HepG2 (cell line): ENCODE data around the gene NFKBIL1. TPM values are rescaled to one million over a fixed set of nuclear protein-coding genes. Genes with fewer than 3 reads are reported as not detected.
A peak's percentile ranks its signal among the peaks of the same experiment; 100 is the strongest.

Source experiments
- BRCA1 ChIP-seq: sonication (generic); formaldehyde crosslinking; IDR thresholded peaks from 2 replicates; pipeline ENCODE4 v1.4.0; 2020; ENCODE audit warnings: missing genetic modification reagents
- DNMT1 ChIP-seq: sonication (generic); formaldehyde crosslinking; IDR thresholded peaks from 2 replicates; pipeline ENCODE4 v1.5.1; 2020; ENCODE audit warnings: mild to moderate bottlenecking, missing genetic modification reagents
- EED ChIP-seq: sonication (generic); formaldehyde crosslinking; IDR thresholded peaks from 2 replicates; pipeline ENCODE4 v1.5.0; 2020; ENCODE audit warnings: mild to moderate bottlenecking, missing genetic modification reagents
- FLYWCH1 ChIP-seq: sonication (generic); formaldehyde crosslinking; IDR thresholded peaks from 2 replicates; pipeline ENCODE4 v1.8.1; 2023; ENCODE audit warnings: mild to moderate bottlenecking, missing genetic modification reagents
- FOXK2 ChIP-seq: fragments of 450-650 bp; IDR thresholded peaks from 2 replicates; pipeline ENCODE4 v1.6.1; 2016
- HOXA5 ChIP-seq: sonication (generic); formaldehyde crosslinking; IDR thresholded peaks from 2 replicates; pipeline ENCODE4 v1.4.0; 2020; ENCODE audit warnings: missing genetic modification reagents
- JDP2 ChIP-seq: sonication (generic); formaldehyde crosslinking; IDR thresholded peaks from 2 replicates; pipeline ENCODE4 v1.8.1; 2022; ENCODE audit warnings: missing genetic modification reagents, borderline replicate concordance
- KLF9 ChIP-seq: IDR thresholded peaks from 2 replicates; pipeline ENCODE4 v1.6.1; 2016; ENCODE audit warnings: low read depth
- KMT2B ChIP-seq: IDR thresholded peaks from 2 replicates; pipeline ENCODE4 v1.6.1; 2016; ENCODE audit warnings: missing genetic modification reagents, missing compliant biosample characterization
- MAFG ChIP-seq: sonication (generic); formaldehyde crosslinking; IDR thresholded peaks from 2 replicates; pipeline ENCODE4 v1.5.1; 2020; ENCODE audit warnings: mild to moderate bottlenecking, missing genetic modification reagents
- MYC ChIP-seq: sonication (generic); formaldehyde crosslinking; IDR thresholded peaks from 2 replicates; pipeline ENCODE4 v1.9.0; 2021; ENCODE audit warnings: missing genetic modification reagents, borderline replicate concordance
- NCOR1 ChIP-seq: fragments of 200-600 bp; sonication (generic); IDR thresholded peaks from 2 replicates; pipeline ENCODE4 v1.7.0; 2017; ENCODE audit warnings: antibody characterized with exemption, low read length, borderline replicate concordance
- NR2C2 ChIP-seq: sonication (generic); formaldehyde crosslinking; IDR thresholded peaks from 2 replicates; pipeline ENCODE4 v1.4.0; 2020; ENCODE audit warnings: missing genetic modification reagents, mild to moderate bottlenecking, moderate library complexity, borderline replicate concordance
- NR2F1 ChIP-seq, 2 experiments: fragments of 450-650 bp in 1 of 2; formaldehyde crosslinking in 1 of 2; IDR thresholded peaks; 2 replicates each; pipeline versions ENCODE4 v1.5.0 to v1.6.1; 2016 to 2020; ENCODE audit warnings: mild to moderate bottlenecking in 1 of 2, missing compliant biosample characterization in 1 of 2, missing genetic modification reagents in 1 of 2, moderate library complexity in 1 of 2
- RBAK ChIP-seq: sonication (generic); formaldehyde crosslinking; IDR thresholded peaks from 2 replicates; pipeline ENCODE4 v1.5.1; 2020; ENCODE audit warnings: mild to moderate bottlenecking, missing genetic modification reagents
- TBP ChIP-seq: sonication (generic); formaldehyde crosslinking; IDR thresholded peaks from 2 replicates; pipeline ENCODE4 v1.5.0; 2020; ENCODE audit warnings: missing genetic modification reagents
- ZBTB21 ChIP-seq: sonication (generic); formaldehyde crosslinking; IDR thresholded peaks from 2 replicates; pipeline ENCODE4 v1.4.0; 2020; ENCODE audit warnings: missing genetic modification reagents
- ZFP82 ChIP-seq: sonication (generic); formaldehyde crosslinking; IDR thresholded peaks from 2 replicates; pipeline ENCODE4 v1.5.1; 2020; ENCODE audit warnings: mild to moderate bottlenecking, missing genetic modification reagents, borderline replicate concordance
- ZIK1 ChIP-seq: sonication (generic); formaldehyde crosslinking; IDR thresholded peaks from 2 replicates; pipeline ENCODE4 v1.5.0; 2020; ENCODE audit warnings: mild to moderate bottlenecking, low read depth, missing genetic modification reagents, borderline replicate concordance
- ZNF121 ChIP-seq: sonication (generic); formaldehyde crosslinking; IDR thresholded peaks from 2 replicates; pipeline ENCODE4 v1.5.0; 2020; ENCODE audit warnings: mild to moderate bottlenecking, missing genetic modification reagents
- ZNF205 ChIP-seq: IDR thresholded peaks from 2 replicates; pipeline ENCODE4 v1.6.1; 2018; ENCODE audit warnings: missing biosample characterization, missing genetic modification reagents
- ZNF557 ChIP-seq: sonication (generic); formaldehyde crosslinking; IDR thresholded peaks from 2 replicates; pipeline ENCODE4 v1.4.0; 2020; ENCODE audit warnings: missing genetic modification reagents
- ZNF678 ChIP-seq: sonication (generic); formaldehyde crosslinking; IDR thresholded peaks from 2 replicates; pipeline ENCODE4 v1.4.0; 2020; ENCODE audit warnings: mild to moderate bottlenecking, missing genetic modification reagents
- polyA plus RNA-seq, 8 experiments: library from polyadenylated mRNA; depleted of rRNA in 3 of 8; stranded (reverse) in 7 of 8; unstranded in 1 of 8; fragments of >200 nt; fragmentation: Illumina TruSeq in 4 of 8; extraction: Trizol in 4 of 8; gene quantifications; 2 replicates each; pipeline versions ENCODE4 v1.2.1 to v1.2.3, GENCODE V29; 2011 to 2016; ENCODE audit warnings: low read depth in 4 of 8, missing spikeins in 1 of 8, mixed read lengths in 1 of 8; ENCODE audit not compliant: insufficient read depth in 1 of 8
- total RNA-seq, 5 experiments: library from RNA; depleted of rRNA; stranded (reverse); fragments of >200 nt; fragmentation: Illumina TruSeq; extraction: Trizol; gene quantifications; 2 replicates each; pipeline ENCODE4 v1.2.3, GENCODE V29; 2016; ENCODE audit warnings: low read depth in 1 of 5
- TF ChIP-seq, protein P1 (sequence below): sonication (generic); formaldehyde crosslinking; conservative IDR thresholded peaks from 2 replicates; pipeline ENCODE4 v1.8.0; 2022; ENCODE audit warnings: missing genetic modification reagents
- TF ChIP-seq, protein P2 (sequence below): sonication (generic); formaldehyde crosslinking; IDR thresholded peaks from 2 replicates; pipeline ENCODE4 v1.4.0; 2020; ENCODE audit warnings: mild to moderate bottlenecking, missing genetic modification reagents, borderline replicate concordance
- TF ChIP-seq, protein P3 (sequence below): sonication (generic); formaldehyde crosslinking; IDR thresholded peaks from 2 replicates; pipeline ENCODE4 v1.4.0; 2020; ENCODE audit warnings: missing genetic modification reagents

Gene NFKBIL1
- total and polyA plus RNA-seq, 2 of the 13 experiments (the other 11 are each of a cell fraction or from before 2014, with no cell fraction given), result 9.7 to 19.5 TPM

DNA sequence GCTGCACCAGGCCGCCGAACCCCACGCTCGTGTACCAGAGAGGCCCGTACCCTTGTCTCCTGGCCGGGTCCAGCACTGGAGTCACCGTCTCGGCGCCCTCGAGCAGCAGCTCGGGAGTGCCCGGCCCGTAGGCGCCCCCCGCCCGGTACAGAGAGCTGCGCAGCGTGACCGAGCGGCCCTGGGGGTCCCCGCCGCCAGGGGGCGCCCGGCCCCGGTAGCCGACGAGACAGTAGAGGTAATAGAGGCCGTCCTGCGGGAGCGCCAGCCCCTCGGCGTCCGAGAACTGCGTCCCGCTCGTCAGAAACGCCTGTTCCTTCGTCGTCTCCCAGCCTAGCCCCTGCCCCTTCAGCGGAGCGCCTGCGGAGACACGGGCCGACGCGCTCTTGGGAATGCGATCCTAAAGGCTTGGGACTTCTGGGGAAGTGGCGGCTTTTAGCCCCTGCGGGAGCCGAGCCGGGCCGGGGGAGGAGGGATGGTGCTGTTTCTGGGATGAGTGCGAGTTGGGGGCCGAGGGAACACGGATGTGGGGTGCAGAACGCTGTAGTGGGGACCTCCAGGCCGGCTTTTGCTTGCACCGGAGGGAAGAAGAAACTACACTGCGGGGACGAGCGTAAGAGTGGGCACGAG is 33.5 kb downstream of the NFKBIL1 start (continued):
- TF ChIP-seq, protein P1, sequence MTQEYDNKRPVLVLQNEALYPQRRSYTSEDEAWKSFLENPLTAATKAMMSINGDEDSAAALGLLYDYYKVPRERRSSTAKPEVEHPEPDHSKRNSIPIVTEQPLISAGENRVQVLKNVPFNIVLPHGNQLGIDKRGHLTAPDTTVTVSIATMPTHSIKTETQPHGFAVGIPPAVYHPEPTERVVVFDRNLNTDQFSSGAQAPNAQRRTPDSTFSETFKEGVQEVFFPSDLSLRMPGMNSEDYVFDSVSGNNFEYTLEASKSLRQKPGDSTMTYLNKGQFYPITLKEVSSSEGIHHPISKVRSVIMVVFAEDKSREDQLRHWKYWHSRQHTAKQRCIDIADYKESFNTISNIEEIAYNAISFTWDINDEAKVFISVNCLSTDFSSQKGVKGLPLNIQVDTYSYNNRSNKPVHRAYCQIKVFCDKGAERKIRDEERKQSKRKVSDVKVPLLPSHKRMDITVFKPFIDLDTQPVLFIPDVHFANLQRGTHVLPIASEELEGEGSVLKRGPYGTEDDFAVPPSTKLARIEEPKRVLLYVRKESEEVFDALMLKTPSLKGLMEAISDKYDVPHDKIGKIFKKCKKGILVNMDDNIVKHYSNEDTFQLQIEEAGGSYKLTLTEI (CRISPR knock-in tag), result no peak
- TF ChIP-seq KLF9 (CRISPR knock-in tag) (no peak), MYC (CRISPR knock-in tag) (peak; percentile 76), EED (CRISPR knock-in tag) (no peak), DNMT1 (CRISPR knock-in tag) (0 out of 2 replicates have a peak, but pooled peaks have one; percentile 55), RBAK (no peak; the same call in 1 of the 2 replicates), FLYWCH1 (CRISPR knock-in tag) (no peak), BRCA1 (CRISPR knock-in tag) (peak; percentile 36; the same call in 1 of the 2 replicates), HOXA5 (peak; percentile 66; the same call in 1 of the 2 replicates), ZNF678 (CRISPR knock-in tag) (peak; percentile 89; the same call in 1 of the 2 replicates), FOXK2 (no peak), ZBTB21 (CRISPR knock-in tag) (no peak), ZFP82 (CRISPR knock-in tag) (no peak), TBP (CRISPR knock-in tag) (0 out of 2 replicates have a peak, but pooled peaks have one; percentile 9), MAFG (CRISPR knock-in tag) (no peak), NR2F1 (CRISPR knock-in tag; IDR thresholded peaks at IDR 0.05) (no peak), ZNF121 (no peak), ZNF557 (CRISPR knock-in tag) (no peak), KMT2B (CRISPR knock-in tag) (peak; percentile 75), ZIK1 (CRISPR knock-in tag) (peak; percentile 73; the same call in 1 of the 2 replicates), NR2C2 (CRISPR knock-in tag) (no peak), NCOR1 (no peak), ZNF205 (CRISPR knock-in tag) (peak; percentile 94; the same call in 1 of the 2 replicates), JDP2 (CRISPR knock-in tag) (no peak)
- TF ChIP-seq, protein P2, sequence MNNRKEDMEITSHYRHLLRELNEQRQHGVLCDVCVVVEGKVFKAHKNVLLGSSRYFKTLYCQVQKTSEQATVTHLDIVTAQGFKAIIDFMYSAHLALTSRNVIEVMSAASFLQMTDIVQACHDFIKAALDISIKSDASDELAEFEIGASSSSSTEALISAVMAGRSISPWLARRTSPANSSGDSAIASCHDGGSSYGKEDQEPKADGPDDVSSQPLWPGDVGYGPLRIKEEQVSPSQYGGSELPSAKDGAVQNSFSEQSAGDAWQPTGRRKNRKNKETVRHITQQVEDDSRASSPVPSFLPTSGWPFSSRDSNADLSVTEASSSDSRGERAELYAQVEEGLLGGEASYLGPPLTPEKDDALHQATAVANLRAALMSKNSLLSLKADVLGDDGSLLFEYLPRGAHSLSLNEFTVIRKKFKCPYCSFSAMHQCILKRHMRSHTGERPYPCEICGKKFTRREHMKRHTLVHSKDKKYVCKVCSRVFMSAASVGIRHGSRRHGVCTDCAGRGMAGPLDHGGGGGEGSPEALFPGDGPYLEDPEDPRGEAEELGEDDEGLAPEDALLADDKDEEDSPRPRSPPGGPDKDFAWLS (CRISPR knock-in tag), result 0 out of 2 replicates have a peak, but pooled peaks have one; percentile 73
- TF ChIP-seq, protein P3, sequence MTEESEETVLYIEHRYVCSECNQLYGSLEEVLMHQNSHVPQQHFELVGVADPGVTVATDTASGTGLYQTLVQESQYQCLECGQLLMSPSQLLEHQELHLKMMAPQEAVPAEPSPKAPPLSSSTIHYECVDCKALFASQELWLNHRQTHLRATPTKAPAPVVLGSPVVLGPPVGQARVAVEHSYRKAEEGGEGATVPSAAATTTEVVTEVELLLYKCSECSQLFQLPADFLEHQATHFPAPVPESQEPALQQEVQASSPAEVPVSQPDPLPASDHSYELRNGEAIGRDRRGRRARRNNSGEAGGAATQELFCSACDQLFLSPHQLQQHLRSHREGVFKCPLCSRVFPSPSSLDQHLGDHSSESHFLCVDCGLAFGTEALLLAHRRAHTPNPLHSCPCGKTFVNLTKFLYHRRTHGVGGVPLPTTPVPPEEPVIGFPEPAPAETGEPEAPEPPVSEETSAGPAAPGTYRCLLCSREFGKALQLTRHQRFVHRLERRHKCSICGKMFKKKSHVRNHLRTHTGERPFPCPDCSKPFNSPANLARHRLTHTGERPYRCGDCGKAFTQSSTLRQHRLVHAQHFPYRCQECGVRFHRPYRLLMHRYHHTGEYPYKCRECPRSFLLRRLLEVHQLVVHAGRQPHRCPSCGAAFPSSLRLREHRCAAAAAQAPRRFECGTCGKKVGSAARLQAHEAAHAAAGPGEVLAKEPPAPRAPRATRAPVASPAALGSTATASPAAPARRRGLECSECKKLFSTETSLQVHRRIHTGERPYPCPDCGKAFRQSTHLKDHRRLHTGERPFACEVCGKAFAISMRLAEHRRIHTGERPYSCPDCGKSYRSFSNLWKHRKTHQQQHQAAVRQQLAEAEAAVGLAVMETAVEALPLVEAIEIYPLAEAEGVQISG (CRISPR knock-in tag), result peak; percentile 76
